Left lobe of liver (tissue), 2 donors: Measurements from ENCODE around the gene ZNF513. TPM values are rescaled to one million over a fixed set of nuclear protein-coding genes. Genes with fewer than 3 reads are reported as not detected.

ENCODE experiments used
- ATAC-seq: fragments of 200-7000 bp; cut with Tn5 transposase; one replicate; pipeline ENCODE4 v1.9.1; 2020; ENCODE audit warnings: mild to moderate bottlenecking, moderate library complexity
- DNase-seq: peaks from one replicate; pipeline ENCODE4 v3.0.0-alpha.2; 2020; ENCODE audit warnings: low spot score
- total RNA-seq: library from RNA; stranded (reverse); gene quantifications from one replicate; pipeline ENCODE4 v1.2.1, GENCODE V29; 2021
- donor health status: DM: no; HTN: no; CAD: no; lungs with moderate emphysema.
- donor health status: DM: no; HTN: yes; CAD: no.

Gene ZNF513
- total RNA-seq, 1 donor from 2014 or later: 10.5 TPM

DNA sequence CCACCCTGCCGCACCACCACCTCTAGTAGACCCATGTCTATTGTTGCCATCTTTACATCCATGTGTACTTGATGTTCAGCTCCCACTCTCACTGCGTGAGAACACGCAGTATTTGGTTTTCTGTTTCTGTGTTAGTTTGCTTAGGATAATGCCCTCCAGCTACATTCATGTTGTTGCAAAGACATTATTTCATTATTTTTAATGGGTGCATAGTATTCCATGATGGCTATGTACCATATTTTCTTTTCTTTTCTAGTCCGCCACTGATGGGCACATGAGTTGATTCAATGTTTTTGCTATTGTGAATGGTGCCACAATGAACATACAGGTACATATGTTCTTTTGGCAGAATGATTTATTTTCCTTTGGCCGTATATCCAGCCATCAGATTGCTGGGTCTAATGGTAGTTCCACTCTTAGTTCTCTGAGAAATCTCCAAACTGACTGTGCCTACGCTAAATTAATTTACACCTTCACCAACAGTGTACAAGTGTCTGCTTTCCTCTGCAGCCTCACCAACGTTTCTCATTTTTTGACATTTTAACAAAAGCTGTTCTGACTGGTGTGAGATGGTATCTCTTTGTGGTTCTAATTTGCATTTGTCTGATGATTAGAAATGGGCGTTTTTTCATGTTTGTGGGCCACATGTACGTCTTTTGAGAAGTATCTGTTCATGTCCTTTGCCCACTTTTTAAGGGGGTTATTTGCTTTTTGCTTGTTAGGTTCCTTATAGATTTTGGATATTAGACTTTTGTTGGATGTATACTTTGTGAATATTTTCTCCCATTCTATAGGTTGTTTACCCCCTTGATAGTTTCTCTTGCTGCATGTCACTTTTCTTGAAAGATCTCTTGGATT, 10.5 kb upstream of the ZNF513 start:
- ATAC-seq: no peak

DNA sequence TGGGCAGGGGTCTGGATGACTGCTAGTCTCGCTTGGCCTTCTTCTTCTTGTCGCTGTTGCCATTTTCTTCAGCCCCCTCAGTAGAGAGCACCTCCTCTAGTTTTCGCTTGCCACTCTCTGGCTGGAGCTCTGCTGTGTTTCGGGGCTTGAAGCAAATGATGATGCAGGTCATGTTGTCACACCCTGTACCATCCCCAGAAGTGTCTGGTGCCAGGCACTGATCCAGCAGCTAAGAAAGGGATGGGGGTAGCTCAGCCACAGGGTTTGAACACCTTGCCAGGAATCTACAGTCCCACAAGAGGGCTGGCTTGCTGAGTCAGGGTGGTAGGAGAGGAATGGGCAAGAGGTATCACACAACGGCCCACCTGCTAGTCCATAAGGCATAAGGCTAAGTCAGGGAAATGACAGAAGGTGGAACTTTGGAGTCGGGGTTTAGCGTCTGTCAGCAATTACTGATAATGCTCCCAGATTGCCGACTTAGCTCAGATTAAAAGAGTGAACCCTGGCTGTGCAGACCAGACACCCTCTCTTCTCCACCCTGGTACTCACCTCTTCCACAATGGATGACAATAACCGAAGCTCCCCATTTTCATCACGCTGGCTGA, 1.1 kb upstream of the ZNF513 start:
- ATAC-seq (no peak), DNase-seq (no peak)

More for the DNA sequence above, 10.5 kb upstream of the ZNF513 start:
- DNase-seq: no peak

DNA sequence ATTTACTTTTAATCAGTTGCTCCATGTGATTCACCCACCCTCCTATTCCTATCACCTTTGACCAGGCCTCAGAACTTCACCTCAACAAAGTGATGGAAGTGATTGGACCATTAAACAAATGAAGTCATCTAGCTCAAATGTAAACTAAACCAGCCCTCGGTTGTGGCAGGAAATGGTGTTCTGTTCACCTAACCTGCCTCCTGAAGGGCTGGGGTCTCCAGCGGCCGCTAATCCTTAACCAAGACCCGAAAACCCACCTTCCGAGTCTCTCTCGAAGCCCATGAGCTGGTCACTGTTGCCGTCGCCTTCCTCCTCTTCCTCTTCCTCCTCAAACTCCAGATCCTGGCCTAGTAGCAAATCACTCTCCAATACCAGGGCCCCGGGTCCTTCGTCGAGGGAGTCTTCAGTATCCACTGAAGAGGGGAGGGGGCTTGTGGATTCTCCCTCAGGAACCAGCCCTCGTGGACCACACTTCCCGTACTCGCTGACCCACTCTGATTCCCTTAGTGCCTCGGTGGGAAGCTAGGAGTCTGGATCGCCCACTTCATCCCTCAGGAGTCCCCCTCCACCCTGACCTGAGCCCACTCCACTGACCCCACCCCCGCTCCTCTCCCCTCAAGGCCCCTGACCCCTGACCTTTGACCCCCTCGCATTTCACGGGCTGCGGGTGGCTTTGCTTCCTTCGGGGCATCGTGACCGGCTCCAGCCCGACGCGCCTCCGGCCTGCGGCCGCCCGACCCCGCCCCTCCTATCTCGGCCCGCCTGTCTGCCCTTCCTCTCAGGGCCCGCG, 503 bp downstream of the ZNF513 start:
- peak; percentile 56 for ATAC-seq
- no peak for DNase-seq

DNA sequence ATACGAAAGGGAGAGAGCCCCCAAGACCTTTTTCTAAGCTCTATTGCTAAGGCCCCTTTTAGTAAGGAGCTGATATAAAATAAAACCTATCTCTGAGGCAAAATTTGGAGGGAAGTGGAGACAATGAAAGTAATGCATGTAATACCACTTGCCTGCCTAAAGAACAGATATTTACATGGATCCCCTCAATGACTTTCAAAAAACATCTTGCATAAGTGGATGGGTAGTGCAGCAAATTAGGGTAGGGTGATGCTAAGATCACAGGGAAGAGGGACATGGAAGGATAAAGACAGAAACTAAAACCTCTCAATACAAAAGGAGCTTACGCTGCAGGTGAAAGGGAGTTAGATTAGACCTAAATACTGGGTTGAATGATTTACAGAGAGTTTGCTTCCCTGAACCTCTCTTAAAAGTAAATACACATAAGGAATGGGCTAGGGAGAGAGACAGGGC, 1.1 kb downstream of the ZNF513 start:
- no peak for DNase-seq
- no peak for ATAC-seq

DNA sequence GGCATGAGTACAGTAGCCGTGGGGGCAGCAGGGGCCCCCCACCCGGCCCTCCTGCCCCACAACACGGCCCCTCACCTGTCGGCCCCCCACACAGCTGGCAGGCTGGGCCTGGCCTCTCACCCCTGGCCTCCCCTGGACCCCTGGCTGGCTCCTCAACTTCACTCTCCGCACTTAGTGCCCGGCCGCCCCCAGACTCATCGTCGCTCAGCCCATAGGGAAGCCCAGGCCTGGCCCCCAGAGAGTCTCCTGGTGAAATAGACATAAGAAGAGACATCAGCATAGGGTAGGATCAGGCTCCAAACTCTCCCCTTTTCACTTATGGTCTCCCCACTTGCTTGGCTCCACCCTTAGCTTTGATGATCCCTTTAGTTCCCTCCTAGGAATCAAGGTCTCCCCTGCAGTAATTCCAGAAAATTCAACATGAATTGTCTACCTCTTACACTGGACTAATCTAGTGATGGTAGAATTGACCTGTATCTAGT, 1.7 kb downstream of the ZNF513 start:
- ATAC-seq (no peak), DNase-seq (no peak)

DNA sequence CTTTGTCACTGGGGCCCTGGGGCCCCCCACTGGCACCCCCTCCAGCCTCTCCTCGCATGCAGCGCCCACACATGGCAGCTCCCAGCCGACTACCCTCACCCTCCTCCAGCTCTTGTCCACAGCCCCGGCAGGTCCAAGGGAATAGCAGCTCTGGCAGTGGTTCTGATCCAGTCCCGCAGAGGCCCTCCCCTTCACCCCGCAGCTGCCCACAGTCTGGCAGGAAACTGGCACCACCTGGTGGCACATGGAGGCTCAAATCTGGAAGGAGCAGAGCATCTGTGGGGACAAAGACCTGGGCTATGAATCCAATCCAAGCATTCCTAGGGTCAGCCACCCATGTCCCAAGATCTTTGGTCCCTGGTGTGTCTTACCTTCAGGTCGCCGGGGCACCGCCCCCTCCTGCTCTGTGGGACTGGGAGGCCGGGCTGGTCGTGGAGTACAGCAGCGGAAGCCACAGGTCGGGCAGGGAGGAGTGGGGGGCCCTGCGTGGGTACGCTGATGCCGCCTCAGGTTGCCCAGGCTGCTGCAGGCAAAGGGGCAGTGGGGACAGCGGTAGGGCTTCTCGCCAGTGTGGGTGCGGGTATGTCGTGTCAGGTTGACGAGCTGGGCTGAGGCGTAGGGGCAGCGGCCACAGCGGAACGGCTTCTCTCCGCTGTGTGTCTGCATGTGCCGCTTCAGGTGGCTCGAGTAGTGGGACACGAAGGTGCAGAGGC, 2.3 kb downstream of the ZNF513 start:
- ATAC-seq (peak; percentile 10), DNase-seq (peak; percentile 52)

DNA sequence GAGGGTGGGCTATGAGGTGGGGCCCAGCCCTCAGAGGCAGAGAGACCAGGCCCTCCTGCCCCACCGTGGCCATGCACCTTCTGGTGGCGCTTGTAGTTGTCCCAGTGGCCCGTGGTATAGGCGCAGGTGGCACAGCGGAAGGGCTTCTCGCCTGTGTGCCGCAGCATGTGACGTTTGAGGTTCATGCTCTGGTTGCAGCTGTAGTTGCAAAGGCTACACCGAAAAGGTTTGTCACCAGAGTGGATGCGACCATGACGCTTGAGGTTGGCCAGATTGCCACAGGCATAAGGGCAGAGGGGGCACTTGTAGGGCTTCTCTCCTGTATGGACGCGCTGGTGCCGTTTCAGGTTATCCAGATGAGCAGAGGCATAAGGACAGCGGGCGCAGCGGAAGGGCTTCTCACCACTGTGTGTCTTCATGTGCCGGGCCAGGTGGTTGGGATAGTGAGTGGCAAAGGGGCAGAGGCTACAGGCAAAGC, 2.9 kb downstream of the ZNF513 start:
- no peak for DNase-seq
- no peak for ATAC-seq

DNA sequence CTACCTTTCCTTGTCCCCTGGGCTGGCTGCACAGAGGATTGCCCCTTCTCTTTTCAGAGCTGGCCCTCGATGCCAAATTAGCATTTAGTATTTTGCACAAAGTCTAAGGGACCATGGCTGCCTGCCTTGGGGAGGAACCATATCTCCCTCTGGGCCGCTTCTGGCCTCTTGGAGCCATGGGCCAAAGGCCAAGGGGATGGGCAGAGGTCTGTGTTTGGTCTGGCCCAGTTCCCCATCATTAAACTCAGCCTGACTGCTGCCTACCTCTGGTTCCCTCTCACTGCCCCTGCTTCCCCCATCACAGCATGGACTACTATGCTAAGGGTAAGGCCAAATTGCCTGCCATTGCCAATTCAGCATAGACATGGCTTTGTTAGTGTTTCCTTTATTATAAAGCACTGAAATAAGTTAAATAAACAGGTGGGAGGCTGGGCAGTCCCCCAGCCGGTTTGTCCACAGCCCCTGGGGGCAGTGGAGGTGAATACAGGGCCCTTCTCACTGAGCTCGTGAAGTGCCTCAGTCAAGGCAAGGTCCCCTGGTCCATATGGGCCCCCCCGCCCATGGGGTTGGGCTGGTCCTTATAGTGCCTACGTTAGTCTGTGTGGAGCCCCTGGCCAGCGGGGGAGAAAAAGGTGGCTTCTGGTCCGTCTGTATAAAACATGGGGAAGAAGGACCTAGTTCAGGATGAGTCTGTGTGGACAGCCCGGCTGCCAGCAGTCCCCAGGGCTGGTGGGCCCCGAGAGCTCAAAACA, 3.5 kb downstream of the ZNF513 start:
- peak; percentile 81 for DNase-seq
- ATAC-seq: peak; percentile 57

DNA sequence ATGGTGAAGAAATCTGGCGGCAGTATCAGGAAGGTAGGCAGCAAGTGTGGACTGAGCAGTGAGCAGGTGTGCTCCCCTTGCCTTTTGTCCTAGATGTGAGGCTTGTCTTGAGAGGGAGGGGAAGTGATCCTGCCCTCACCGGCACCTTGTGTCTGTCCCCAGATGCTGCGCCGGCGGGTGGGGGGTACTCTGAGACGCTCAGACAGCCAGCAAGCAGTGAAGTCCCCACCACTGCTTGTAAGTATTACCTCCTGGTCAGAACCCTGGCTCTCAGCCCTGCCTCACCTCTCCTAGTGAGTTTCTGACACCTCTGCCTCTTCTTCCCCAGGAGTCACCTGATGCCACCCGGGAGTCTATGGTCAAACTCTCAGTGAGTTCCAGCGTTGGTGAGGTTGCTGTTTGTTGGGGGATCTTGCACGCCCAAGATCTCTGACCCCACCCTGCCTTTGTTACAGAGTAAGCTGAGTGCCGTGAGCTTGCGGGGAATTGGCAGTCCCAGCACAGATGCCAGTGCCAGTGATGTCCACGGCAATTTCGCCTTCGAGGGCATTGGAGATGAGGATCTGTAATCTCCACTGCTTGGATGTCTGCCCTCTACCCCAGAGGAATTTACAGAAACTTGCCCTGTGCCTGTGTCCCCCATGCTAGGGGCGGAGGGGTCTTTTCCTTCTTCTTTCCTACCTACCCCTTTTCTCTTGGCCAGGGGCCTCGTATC, 4.2 kb downstream of the ZNF513 start:
- no peak for ATAC-seq
- no peak for DNase-seq

DNA sequence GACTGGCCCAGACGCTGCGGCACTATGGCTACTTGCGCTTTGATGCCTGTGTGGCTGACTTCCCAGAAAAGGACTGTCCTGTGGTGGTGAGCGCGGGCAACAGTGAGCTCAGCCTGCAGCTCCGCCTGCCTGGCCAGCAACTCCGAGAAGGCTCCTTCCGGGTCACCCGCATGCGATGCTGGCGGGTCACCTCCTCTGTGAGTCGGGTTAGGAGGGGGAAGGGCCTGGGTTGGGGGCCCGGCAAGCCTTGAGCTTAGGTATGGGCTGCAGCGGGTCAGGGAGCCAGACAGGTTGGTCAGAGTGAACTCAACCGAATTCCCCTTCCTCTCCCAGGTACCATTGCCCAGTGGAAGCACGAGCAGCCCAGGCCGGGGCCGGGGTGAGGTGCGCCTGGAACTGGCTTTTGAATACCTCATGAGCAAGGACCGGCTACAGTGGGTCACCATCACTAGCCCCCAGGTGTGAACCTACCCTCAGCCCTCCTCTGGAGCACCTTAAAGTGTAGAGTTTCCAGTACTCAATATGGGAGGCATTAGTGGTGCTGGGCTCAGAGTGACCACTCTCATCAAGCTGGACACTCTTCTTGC, 4.9 kb downstream of the ZNF513 start:
- ATAC-seq (no peak), DNase-seq (no peak)

DNA sequence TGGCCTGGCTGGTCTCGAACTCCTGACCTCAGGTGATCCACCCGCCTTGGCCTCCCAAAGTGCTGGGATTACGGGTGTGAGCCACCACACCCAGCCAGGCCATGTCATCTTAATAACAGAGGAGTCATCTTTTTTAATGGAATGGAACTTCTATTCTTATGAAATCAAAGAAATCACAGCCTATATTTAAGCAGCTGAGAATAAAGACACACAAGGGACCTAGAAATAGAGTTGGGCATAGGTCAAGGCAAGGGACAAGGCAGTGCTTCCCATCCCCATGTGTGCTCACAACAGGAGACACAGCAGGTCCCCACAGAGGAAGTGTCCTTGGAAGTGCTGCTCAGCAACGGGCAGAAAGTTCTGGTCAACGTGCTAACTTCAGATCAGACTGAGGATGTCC, 7.0 kb downstream of the ZNF513 start:
- DNase-seq (no peak), ATAC-seq (no peak)

DNA sequence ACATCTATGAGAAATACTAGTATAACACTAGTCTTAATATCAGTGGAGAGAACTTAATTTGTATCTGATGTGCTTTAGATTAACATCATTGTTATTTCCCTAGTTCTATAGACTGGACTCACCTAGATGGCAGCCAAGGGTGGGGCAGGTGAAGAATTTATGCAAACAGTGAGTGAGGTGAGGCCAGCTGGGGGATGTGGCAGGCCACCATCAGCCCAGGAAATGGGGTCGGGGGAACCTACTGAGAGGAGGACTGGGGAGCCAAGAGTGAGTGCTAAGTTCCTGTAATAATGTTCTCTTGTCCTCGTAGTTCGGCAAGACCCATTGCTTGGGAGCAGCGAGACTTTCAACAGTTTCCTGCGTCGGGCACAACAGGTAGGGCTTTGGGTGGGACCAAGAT, 7.6 kb downstream of the ZNF513 start:
- DNase-seq: no peak
- ATAC-seq: no peak

DNA sequence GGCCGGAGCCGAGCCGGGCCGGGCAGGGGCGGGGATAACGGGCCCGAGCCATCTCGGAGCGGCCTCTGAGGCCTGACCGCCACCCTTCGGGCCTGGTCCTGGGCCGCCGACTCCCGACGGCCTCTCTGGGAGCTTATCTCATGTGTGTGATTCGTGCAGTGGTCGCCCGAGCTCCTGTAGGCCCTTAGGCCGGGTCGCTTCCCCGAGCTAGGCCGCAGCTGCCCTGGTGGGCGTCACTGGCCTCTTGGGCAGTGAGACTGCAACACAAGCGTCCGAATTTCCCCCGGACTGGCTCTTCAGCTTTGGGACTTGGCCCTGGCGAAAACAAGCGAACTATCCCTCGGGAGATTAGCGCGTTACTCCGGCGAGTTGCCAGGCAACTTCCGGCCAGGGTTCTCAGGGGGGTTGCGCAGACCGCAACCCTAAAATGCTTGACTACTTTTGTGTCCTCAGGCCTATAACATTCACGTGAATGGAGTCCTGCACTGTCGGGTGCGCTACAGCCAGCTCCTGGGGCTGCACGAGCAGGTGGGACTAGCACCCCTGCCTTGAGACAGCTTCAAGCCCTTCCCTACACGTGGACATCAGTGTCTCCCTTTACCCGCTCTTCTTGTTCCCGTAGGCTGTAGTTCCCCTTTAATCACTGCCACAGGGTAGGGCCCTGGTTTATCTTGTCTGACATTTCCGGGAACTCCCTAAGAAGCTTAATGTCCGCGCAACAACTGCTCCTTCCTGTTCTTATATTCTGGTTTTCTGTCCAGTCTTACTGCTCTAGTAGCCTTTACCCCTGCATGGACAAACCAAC, 9.5 kb downstream of the ZNF513 start:
- no peak for DNase-seq
- peak; percentile 40 for ATAC-seq

DNA sequence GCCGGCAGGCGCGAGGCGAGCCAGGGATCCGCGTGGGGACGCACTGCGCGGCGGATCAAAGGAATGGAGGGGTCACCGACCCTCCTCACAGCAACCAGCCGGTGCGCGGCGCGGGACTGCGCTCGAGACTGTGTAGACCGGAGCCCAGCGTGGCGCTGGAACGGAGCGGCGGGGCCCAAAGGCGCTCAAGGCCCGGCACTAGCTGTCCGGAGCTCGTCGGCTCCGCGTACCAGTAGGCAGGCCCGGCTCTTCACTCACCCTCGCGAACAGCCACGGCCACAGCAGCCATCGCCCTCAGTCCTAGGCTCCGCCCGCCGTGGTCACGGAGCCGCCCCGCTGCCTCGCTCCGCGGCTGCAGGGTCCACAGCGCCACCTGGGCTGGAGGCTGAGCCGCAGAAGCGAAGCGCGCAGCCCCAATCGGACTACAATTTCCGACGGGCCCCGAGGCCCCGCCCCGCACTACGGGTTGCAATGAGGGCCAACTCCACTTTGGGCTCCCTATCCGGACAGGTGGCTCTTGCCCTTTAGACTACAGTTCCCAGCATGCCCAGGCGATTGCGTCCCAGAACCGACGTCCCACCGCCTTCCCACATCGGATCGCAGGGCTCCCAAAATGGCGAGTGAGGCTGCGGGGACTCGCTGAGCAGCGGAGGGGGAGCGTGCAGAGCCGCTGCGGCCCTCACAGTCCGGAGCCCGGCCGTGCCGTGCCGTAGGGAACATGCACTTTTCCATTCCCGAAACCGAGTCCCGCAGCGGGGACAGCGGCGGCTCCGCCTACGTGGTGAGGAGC, 10.3 kb downstream of the ZNF513 start, which contains the start of the genes EIF2B4 and SNX17:
TSS of gene EIF2B4 (minus strand) at position 313 of the 790 bp plus-strand sequence. CDS start at position 289, 24 bp downstream.
TSS of gene SNX17 (plus strand) at position 591 of the 790 bp plus-strand sequence. CDS start at position 719, 128 bp downstream.
- DNase-seq: peak; percentile 100
- ATAC-seq: peak; percentile 90

DNA sequence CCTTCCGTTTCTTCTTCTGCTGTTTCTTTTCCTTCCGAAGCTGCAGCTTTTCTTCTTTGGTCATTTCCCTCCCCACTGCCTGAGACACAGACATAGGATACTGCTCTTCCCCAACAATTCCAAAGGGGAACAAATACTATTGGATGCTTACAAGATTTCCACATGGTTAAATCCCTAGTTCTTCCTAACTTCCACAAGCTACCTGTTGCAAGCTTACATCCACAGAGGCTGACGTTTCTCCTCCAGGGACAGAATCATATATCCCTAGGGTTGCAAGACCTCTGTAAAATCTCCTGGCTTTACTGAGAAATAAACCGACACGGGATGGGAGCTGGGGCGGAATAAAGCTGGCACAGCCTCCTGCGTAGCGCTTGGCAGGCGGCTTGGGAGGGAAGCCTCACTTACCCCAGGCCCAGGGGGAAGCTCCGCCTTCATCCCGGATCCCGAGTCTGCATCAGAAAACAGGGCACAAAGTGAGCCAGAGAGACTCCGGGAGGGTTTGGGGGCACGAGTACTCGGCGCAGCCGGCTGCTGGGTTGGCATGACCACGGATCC, 11.0 kb downstream of the ZNF513 start:
- no peak for DNase-seq

DNA sequence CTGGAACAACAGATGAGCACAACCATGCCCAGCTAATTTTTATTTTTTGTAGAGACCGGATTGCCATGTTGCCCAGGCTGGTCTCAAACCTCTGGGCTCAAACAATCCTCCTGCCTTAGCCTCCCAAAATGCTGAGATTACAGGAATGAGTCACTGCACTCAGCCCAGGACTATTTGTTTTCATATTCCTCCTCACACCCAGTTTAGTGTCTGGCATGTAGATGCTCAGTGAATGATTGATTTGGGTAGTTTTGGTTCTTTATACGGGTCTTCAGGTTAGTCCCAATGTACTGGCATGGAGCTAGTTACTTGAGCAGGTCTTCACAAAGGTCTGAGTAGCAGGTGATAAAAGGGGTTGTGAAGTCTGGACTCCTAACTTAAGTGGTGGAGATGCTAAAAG, 16.6 kb downstream of the ZNF513 start:
- no peak for DNase-seq
- no peak for ATAC-seq

More for the DNA sequence above, 11.0 kb downstream of the ZNF513 start:
- ATAC-seq: peak; percentile 58
